Activated B cell treated with CpG ODN at 0.5 μM for 24 hours (primary cell): Measurements from ENCODE around the gene OR52K1. TPM values are rescaled to one million over a fixed set of nuclear protein-coding genes. Genes with fewer than 3 reads are reported as not detected.

ENCODE experiments used
- ATAC-seq: fragments of 200-7000 bp; cut with Tn5 transposase; one replicate; pipeline ENCODE4 v1.10.0; 2021; ENCODE audit warnings: low read depth, mild to moderate bottlenecking, moderate library complexity
- CTCF ChIA-PET: fragments of 350-600 bp; sonication (Branson Sonifier 250); formaldehyde crosslinking; loops from one replicate; lab custom pipeline; 2021; ENCODE audit warnings: antibody characterized with exemption; lab: Charles Lee
- POLR2A ChIA-PET: fragments of 350-600 bp; sonication (Branson Sonifier 250); formaldehyde crosslinking; loops from one replicate; lab custom pipeline; 2021; ENCODE audit warnings: antibody characterized with exemption; lab: Charles Lee
- DNase-seq: peaks from one replicate; pipeline ENCODE4 v3.0.0; 2022
- H3K27ac Mint-ChIP-seq: one replicate; pipeline ENCODE4 v1.8.0; 2020; ENCODE audit warnings: mixed read lengths
- H3K27me3 Mint-ChIP-seq: one replicate; pipeline ENCODE4 v1.8.0; 2021; ENCODE audit warnings: mixed read lengths
- H3K36me3 Mint-ChIP-seq: one replicate; pipeline ENCODE4 v1.8.0; 2021; ENCODE audit warnings: low read depth, mixed read lengths
- H3K4me1 Mint-ChIP-seq: one replicate; pipeline ENCODE4 v1.8.0; 2021; ENCODE audit warnings: mixed read lengths
- H3K4me3 Mint-ChIP-seq: one replicate; pipeline ENCODE4 v1.8.0; 2020; ENCODE audit warnings: mild to moderate bottlenecking, mixed read lengths
- H3K9me3 Mint-ChIP-seq: one replicate; pipeline ENCODE4 v1.8.0; 2020; ENCODE audit warnings: mixed read lengths
- intact Hi-C: fragments of 100-400 bp; cut with micrococcal nuclease; formaldehyde crosslinking; loops from one replicate; pipeline ENCODE4 v1.15.1; 2024
- total RNA-seq: library from RNA; stranded (reverse); gene quantifications from 2 replicates; pipeline ENCODE4 v1.2.3, GENCODE V29; 2022
- TF ChIP-seq, protein P1 (sequence below): fragments of 200-600 bp; IDR thresholded peaks from one replicate; pipeline ENCODE4 v1.8.0; 2022; ENCODE audit warnings: antibody characterized with exemption, mild to moderate bottlenecking

OR52K1 gene
- total RNA-seq = not detected in 2 replicates

DNA sequence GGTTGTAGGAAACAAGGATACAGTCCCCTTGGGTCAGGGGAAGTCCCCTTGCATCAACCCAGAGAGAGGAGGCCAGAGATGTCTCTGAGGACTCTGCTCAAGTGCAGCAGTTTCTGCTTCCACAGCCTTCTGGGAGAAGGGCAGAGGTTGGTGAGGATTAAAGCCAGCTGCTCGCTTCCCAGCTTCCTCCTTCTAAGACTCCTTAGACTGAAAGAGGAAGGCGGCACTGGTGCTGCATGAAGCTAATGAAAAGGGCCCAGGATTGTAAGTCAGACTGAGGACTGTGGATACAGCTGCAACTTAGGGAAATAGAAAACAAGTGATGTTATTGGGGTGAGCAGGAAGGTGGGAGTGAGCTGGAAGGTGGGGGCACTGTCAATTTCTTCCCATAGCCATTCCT lies at the start of gene OR52K1:
TSS of gene OR52K1 (plus strand) at position 202 of the 400 bp plus-strand sequence. CDS start 6,255 bp downstream, outside the sequence.
- Mint-ChIP-seq H3K4me3 (no peak within 1 kb of the TSS), H3K4me1 (no peaks in the 10 kb centered on the region), H3K9me3 (no peaks in the 10 kb centered on the region), H3K36me3 (no peaks in the 10 kb centered on the region), H3K27me3 (peaks cover 14% of the 10 kb centered on the region), H3K27ac (no peak within 1 kb of the TSS)
- TF ChIP-seq, protein P1, sequence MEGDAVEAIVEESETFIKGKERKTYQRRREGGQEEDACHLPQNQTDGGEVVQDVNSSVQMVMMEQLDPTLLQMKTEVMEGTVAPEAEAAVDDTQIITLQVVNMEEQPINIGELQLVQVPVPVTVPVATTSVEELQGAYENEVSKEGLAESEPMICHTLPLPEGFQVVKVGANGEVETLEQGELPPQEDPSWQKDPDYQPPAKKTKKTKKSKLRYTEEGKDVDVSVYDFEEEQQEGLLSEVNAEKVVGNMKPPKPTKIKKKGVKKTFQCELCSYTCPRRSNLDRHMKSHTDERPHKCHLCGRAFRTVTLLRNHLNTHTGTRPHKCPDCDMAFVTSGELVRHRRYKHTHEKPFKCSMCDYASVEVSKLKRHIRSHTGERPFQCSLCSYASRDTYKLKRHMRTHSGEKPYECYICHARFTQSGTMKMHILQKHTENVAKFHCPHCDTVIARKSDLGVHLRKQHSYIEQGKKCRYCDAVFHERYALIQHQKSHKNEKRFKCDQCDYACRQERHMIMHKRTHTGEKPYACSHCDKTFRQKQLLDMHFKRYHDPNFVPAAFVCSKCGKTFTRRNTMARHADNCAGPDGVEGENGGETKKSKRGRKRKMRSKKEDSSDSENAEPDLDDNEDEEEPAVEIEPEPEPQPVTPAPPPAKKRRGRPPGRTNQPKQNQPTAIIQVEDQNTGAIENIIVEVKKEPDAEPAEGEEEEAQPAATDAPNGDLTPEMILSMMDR = no peak
- ChIA-PET CTCF (no interaction called here), POLR2A (no interaction called here)
- DNase-seq (no peak), ATAC-seq (no peak)
- intact Hi-C loops = no loop called here

DNA sequence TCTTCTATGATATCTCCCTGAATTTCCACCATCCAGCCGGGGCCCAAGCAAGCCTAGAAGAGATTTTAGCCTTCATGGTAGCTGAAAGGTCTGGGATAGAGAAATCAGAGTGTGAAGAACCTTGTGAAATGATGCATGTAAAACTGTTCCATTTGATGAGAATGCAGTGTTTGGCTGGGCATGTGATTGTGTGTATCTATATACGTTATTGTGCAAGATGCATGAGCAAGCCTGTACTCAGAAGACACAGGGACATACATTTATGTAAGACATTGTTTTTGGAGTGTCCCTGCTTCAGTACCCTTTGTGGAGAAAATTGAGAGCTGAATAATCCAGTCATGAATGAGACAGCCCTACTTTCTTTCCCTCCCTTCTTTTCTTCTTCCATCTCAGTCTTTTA lies 48.6 kb upstream of the OR52K1 start:
- Mint-ChIP-seq H3K4me1 (no peaks in the 10 kb centered on the region), H3K4me3 (no peak overlapping the region), H3K36me3 (no peaks in the 10 kb centered on the region), H3K27me3 (peaks cover 13% of the 10 kb centered on the region), H3K9me3 (no peaks in the 10 kb centered on the region), H3K27ac (no peak overlapping the region)
- ChIA-PET POLR2A (no interaction called here), CTCF (no interaction called here)
- TF ChIP-seq, protein P1 = no peak
- no peak for DNase-seq
- ATAC-seq = no peak
- intact Hi-C loops = no loop called here

DNA sequence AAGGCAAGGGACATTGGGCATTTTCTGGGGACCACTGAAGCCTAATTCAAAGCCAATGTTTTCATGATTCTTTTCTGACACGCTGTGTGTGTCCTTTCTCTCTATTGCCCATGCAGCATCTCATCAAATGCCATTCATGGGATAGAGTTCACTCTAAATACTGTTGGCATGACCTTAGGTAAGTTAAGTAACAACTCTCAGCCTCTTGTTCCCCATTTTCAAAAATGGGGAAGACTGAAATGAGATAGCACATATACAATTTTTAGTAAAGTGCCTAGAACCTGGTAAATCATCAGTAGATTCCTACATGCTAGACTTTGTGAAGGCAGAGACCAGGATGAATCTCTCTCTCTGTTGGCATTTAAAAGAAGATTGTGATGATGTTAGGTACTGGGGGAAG lies 46.0 kb upstream of the OR52K1 start:
- ATAC-seq (no peak), DNase-seq (no peak)
- ChIA-PET POLR2A (no interaction called here), CTCF (no interaction called here)
- intact Hi-C loops = loop anchor here (5.0 kb wide), 1 partner anchor 1071 kb away; the partner anchor contains the start of gene UBQLN3
- H3K27me3 Mint-ChIP-seq = peaks cover 9% of the 10 kb centered on the region
- H3K4me1 Mint-ChIP-seq = no peaks in the 10 kb centered on the region
- H3K36me3 Mint-ChIP-seq = no peaks in the 10 kb centered on the region
- TF ChIP-seq, protein P1 = no peak
- H3K4me3 Mint-ChIP-seq = no peak overlapping the region
- no peak overlapping the region for H3K27ac Mint-ChIP-seq
- H3K9me3 Mint-ChIP-seq = no peaks in the 10 kb centered on the region

DNA sequence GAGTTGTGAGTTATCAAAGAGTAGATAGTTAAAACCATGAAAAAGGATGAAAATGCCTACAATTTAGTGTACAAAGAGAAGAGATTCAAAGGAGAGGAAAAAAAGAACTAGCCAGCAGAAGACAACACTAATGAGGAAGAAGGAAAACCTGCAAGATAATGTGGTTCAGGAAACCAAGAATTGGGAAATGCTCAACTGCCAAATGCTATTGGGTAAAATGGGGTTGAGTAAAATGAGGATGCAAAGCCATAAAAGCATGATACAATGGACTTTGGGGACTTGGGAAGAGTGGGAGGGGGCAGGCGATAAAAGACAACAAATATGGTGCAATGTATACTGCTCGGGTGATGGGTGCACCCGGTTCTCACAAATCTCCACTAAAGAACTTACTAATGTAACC lies 40.9 kb upstream of the OR52K1 start:
- no peaks in the 10 kb centered on the region for H3K36me3 Mint-ChIP-seq
- H3K27ac Mint-ChIP-seq = no peak overlapping the region
- H3K4me3 Mint-ChIP-seq = no peak overlapping the region
- TF ChIP-seq, protein P1 = no peak
- POLR2A ChIA-PET = no interaction called here
- no peaks in the 10 kb centered on the region for H3K9me3 Mint-ChIP-seq
- ATAC-seq (no peak), DNase-seq (no peak)
- intact Hi-C loops = no loop called here
- H3K27me3 Mint-ChIP-seq = peaks cover 3% of the 10 kb centered on the region
- CTCF ChIA-PET = no interaction called here
- no peaks in the 10 kb centered on the region for H3K4me1 Mint-ChIP-seq

DNA sequence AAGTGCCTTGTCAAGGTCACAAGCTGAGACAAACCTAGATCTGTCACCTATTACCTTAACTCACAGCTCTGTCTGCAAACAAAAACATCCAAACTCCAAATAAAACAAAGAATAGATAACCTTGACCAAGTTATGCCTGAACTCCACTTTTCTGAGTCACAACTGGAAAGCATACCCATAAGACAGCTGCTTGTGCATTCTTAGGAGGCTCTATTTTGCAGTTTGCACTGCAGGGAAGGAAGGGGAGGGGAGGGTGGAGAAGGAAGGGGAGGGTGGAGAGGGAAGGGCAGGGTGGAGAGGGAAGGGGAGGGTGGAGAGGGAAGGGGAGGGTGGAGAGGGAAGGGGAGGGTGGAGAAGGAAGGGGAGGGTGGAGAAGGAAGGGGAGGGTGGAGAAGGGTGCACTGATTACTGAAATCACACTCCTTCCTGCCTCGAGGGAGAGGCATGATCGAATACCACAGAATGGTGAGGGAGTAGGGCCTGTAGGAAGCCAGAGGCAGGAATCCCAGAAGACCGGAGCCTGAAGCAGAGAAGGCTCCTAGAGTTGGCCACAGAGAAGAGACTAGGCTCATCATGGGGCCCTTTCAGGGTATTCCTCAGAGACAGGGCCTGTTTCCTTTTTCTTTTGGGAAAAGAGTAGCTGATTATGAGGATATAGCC lies 39.1 kb upstream of the OR52K1 start:
- intact Hi-C loops = no loop called here
- POLR2A ChIA-PET = no interaction called here

More for the DNA sequence above, 39.1 kb upstream of the OR52K1 start:
- no peaks in the 10 kb centered on the region for H3K36me3 Mint-ChIP-seq
- no peaks in the 10 kb centered on the region for H3K4me1 Mint-ChIP-seq
- no peak overlapping the region for H3K27ac Mint-ChIP-seq
- DNase-seq = no peak
- peaks cover 3% of the 10 kb centered on the region for H3K27me3 Mint-ChIP-seq
- no peak overlapping the region for H3K4me3 Mint-ChIP-seq
- ATAC-seq = no peak
- H3K9me3 Mint-ChIP-seq = no peaks in the 10 kb centered on the region
- CTCF ChIA-PET = no interaction called here
- TF ChIP-seq, protein P1 = no peak
